Hypothalamus (tissue), 51 donors: ENCODE measurements around the gene NAA20.
A peak's percentile ranks its signal among the peaks of the same experiment; 100 is the strongest.

ENCODE experiments used
- DNase-seq, 51 donors: peaks; one replicate each; lab custom pipeline; 2025; lab: John Stamatoyannopoulos, UW

Gene NAA20

GRCh38 chr20:20070871-20071726 lies 53.9 kb downstream of the NAA20 start:
- no peak for DNase-seq

DNA sequence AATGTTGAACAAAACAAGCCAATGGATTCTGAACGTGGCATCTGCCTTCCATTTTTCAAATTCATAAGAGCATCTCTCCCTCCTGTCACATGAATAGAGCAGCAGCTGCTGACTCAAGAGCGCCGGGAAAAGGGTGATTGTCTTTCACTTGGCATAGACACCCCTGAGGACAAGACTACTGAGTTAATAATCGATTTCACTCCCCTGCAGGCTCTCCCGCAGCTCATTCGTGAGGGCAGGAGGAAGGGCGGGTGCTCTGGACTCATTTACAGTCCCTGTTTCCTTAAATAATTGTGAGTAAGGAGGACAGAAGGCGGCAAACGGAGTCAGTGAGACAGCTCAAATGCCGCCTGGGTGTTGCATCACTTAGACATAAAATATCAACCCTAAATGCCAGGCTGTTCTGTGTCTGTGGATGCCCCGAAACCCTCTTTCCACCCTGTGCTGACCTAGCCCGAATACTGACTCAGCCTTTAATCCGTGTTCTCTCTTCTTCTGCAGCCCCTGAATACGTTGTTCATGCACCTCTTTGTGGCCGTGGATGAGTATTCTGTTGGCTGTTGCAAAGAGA lies 56.7 kb downstream of the NAA20 start:
- DNase-seq = peak in 7 of 51 donors; percentile 8 to 42 (median 29)

DNA sequence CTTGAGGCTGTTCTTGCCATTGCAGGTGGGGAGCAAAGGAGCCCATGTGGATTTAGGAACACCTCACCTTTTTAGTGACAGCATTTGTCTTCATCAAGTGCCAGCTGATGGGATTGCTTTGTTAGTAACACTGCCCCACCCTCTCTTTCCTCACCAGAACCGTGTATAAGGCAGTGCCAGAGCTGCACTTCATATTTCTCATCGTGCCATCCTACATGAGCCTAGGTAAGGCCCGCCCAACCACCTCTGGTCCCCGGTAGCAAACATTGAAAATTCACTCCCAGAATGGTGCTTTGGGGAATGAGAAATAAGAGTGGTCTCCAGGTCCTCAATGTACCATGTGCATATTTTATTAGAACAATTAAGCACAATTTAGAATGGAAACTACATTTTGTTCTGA lies 57.9 kb downstream of the NAA20 start:
- DNase-seq = no peak

DNA sequence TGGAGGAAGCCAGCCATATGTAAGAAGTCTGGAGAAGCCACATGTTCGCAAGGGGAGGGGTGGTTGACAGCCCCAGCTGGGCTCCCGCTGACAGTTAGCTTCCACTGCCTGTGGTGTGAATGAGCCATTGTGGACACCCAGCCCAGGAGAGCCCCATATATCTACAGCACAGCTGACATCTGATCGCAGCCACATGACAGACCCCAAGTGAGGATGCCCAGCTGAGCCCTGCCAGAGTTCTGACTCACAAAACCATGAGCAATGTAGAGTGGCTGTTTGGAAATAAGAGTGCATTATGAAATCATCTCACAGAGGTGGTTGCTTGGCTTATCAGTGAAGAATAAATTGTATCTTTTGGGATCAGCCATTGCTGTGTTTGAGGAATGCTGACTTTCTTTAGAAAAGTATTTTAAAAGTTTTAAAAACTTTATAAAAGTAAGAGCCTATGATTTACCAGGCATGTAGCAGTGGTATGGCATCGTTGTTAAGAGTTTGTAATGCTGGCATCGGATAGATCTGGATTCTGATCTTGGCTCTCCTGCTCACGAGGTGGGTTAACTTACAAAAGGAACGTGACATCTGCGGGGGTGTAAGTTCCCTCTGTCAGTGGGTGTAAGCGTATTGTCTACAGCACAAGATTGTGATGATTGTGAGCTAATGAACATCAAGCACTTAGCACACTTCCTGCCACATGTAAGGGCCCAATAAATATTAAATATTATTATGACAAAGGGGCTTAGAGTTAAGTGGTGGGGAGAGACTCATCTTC lies 59.3 kb downstream of the NAA20 start:
- peak in 40 of 51 donors; percentile 15 to 92 (median 68) for DNase-seq

GRCh38 chr20:20078041-20078440 lies 60.9 kb downstream of the NAA20 start:
- no peak for DNase-seq

DNA sequence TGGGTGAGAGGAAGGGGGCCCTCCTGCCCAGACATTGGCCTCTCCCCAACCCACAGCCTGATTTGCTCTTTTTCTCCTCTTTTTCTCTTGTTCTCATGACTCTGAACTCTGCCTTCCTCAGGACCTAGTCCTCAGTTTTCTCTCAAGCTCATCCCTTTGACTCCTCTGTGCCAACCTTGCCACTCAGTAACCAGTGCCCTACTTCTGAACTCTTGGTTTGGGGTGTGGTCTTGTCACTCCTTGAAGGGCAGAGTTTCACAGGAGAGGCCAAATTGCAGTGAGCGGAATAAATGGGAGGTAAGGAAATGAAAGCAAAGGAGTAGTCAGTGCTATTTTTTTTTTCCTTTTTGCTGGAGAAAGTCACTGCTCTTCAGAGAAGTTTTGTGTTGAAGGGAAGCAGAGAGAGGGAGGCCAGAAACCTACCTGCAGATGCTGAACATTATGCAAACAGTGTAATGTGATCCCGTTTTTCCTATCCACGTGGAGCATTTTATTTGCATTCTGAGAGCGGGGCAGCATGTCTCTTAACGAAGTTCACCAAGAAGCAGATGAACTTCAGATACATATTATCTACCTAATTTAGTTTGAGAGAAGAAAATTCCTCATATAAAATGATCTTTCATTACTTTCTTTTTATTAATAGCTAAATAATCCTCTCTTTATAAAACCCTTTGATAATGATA lies 62.1 kb downstream of the NAA20 start:
- DNase-seq = no peak
